PFSK-1 (cell line): ENCODE measurements around the gene SCGB1C1.

Experiments
- FOXP2 ChIP-seq: optimal IDR thresholded peaks from 2 replicates; pipeline ENCODE3; 2011; ENCODE audit warnings: borderline replicate concordance, control low read depth, inconsistent platforms; ENCODE audit not compliant: insufficient read depth; ENCODE audit errors: extremely low read length, extremely low read depth
- POLR2AphosphoS5 ChIP-seq: IDR thresholded peaks from 2 replicates; pipeline ENCODE4 v1.6.1; 2012; ENCODE audit warnings: low read depth, mild to moderate bottlenecking, control low read depth, low read length, moderate library complexity
- REST ChIP-seq, 2 experiments: IDR thresholded peaks; 2 replicates each; pipeline versions ENCODE4 v1.6.1 to v1.8.0; 2011 to 2012; ENCODE audit warnings: low read depth in 2 of 2, low read length in 2 of 2, control low read depth in 1 of 2, inconsistent platforms in 1 of 2, mild to moderate bottlenecking in 1 of 2, moderate library complexity in 1 of 2; ENCODE audit not compliant: insufficient read depth in 1 of 2
- SIN3A ChIP-seq: IDR thresholded peaks from 2 replicates; pipeline ENCODE4 v1.6.1; 2012; ENCODE audit warnings: mild to moderate bottlenecking, low read length, moderate library complexity, borderline replicate concordance; ENCODE audit not compliant: insufficient read depth
- TAF1 ChIP-seq: IDR thresholded peaks from 2 replicates; pipeline ENCODE4 v1.6.1; 2012; ENCODE audit warnings: low read length, control low read depth, borderline replicate concordance; ENCODE audit not compliant: insufficient read depth

SCGB1C1 gene

GRCh38 chr11:206002-206384, 13.1 kb downstream of the SCGB1C1 start:
- no peak for TF ChIP-seq FOXP2
- no peak for TF ChIP-seq SIN3A
- TF ChIP-seq REST (IDR thresholded peaks at IDR 0.05; ENCODE audit: insufficient read depth in 1 of 2, low read depth in 2 of 2, low read length in 2 of 2): no peak
- TF ChIP-seq TAF1: no peak

GRCh38 chr11:206526-207207, 13.8 kb downstream of the SCGB1C1 start:
- no peak for TF ChIP-seq FOXP2
- TF ChIP-seq SIN3A: 0 out of 2 replicates have a peak, but pooled peaks have one; percentile 11
- TF ChIP-seq POLR2AphosphoS5: peak; percentile 16; the same call in 1 of the 2 replicates

- TF ChIP-seq REST (IDR thresholded peaks at IDR 0.05; ENCODE audit: insufficient read depth in 1 of 2, low read depth in 2 of 2, low read length in 2 of 2): peak in 1 of 2 experiments; percentile 72; a peak in 2 of 4 replicates
- peak; percentile 71; the same call in 1 of the 2 replicates for TF ChIP-seq POLR2AphosphoS5
- TF ChIP-seq SIN3A: peak; percentile 41; the same call in 1 of the 2 replicates
- peak; percentile 99 for TF ChIP-seq TAF1
- TF ChIP-seq FOXP2: no peak
These were observed 14.5 kb downstream of the SCGB1C1 start, which contains the start of the genes BET1L and RIC8A for GRCh38 chr11:207208-207862. TSS of gene BET1L (minus strand) at chr11:207399. CDS start at chr11:207321, 78 bp downstream. TSS of gene RIC8A (plus strand) at chr11:207708. CDS start at chr11:208855, 1,147 bp downstream.

DNA sequence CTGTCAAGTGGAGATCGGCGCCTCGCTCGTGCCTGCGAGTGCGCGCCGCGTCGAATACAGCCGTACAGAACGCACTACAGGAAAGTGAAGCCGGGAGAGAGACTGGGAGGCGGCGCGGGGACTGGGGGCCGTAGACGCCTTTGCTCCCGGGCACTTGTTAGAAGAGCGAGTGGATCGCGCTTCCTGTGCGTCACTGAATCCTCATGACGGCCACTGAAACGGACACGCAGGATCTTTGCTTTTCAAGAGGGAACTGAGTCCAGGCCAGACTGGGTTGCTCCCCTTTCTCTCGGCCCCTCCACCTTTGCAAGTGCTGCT, 14.9 kb downstream of the SCGB1C1 start:
- TF ChIP-seq SIN3A (no peak), REST (IDR thresholded peaks at IDR 0.05; ENCODE audit: insufficient read depth in 1 of 2, low read depth in 2 of 2, low read length in 2 of 2) (no peak), FOXP2 (no peak), POLR2AphosphoS5 (no peak), TAF1 (no peak)

GRCh38 chr11:208181-208916, 15.5 kb downstream of the SCGB1C1 start:
- 0 out of 4 replicates have a peak, but pooled peaks of 1 of the 2 experiments have one; percentile 69 for TF ChIP-seq REST (IDR thresholded peaks at IDR 0.05; ENCODE audit: insufficient read depth in 1 of 2, low read depth in 2 of 2, low read length in 2 of 2)
- TF ChIP-seq TAF1: peak; percentile 77
- TF ChIP-seq FOXP2: no peak
- TF ChIP-seq POLR2AphosphoS5: peak; percentile 75; the same call in 1 of the 2 replicates
- TF ChIP-seq SIN3A: peak; percentile 86
